Inferior parietal cortex (tissue), 1 donor: ENCODE measurements around the gene LMBRD1.
"Not testable (repeated sequence)": the region's sequence is repeated elsewhere in the genome, so short reads cannot be mapped to it uniquely, and the experiment has no call there.

Source experiments
- DNase-seq: peaks from one replicate; pipeline ENCODE4 v3.0.0-alpha.2; 2016; ENCODE audit errors: extremely low spot score

LMBRD1 gene

GRCh38 chr6:69732640-69733039 is 64.2 kb downstream of the LMBRD1 start:
- peak; percentile 62 for DNase-seq

- no peak for DNase-seq
Measured at GRCh38 chr6:69732045-69732444, 64.8 kb downstream of the LMBRD1 start.

- peak; percentile 55 for DNase-seq
Measured at GRCh38 chr6:69729870-69730449, 66.8 kb downstream of the LMBRD1 start.

GRCh38 chr6:69722683-69723082 is 74.1 kb downstream of the LMBRD1 start:
- DNase-seq = no peak

- DNase-seq = no peak
Measured at GRCh38 chr6:69719602-69720193, 77.1 kb downstream of the LMBRD1 start.

GRCh38 chr6:69706724-69707123 is 90.1 kb downstream of the LMBRD1 start:
- DNase-seq = no peak

- DNase-seq = no peak
Measured at GRCh38 chr6:69705954-69706353, 90.9 kb downstream of the LMBRD1 start.

- no peak for DNase-seq
Measured at GRCh38 chr6:69704916-69705315, 91.9 kb downstream of the LMBRD1 start.

- no peak for DNase-seq
Measured at GRCh38 chr6:69699655-69700054, 97.2 kb downstream of the LMBRD1 start.

GRCh38 chr6:69696273-69696672 is 100.5 kb downstream of the LMBRD1 start:
- no peak for DNase-seq

- DNase-seq = no peak
Measured at GRCh38 chr6:69693762-69694161, 103.0 kb downstream of the LMBRD1 start.

- no peak for DNase-seq
Measured at GRCh38 chr6:69690986-69691385, 105.8 kb downstream of the LMBRD1 start.

GRCh38 chr6:69680302-69680701 is 116.5 kb downstream of the LMBRD1 start:
- no peak for DNase-seq

- no peak for DNase-seq
Measured at GRCh38 chr6:69673298-69673697, 123.5 kb downstream of the LMBRD1 start.

- DNase-seq = no peak
Measured at GRCh38 chr6:69668916-69669315, 127.9 kb downstream of the LMBRD1 start.

- not testable (repeated sequence) for DNase-seq
Measured at GRCh38 chr6:69666779-69667178, 130.0 kb downstream of the LMBRD1 start.

- no peak for DNase-seq
Measured at GRCh38 chr6:69665437-69665836, 131.4 kb downstream of the LMBRD1 start.

- no peak for DNase-seq
Measured at GRCh38 chr6:69664551-69664950, 132.3 kb downstream of the LMBRD1 start.

GRCh38 chr6:69663215-69663614 is 133.6 kb downstream of the LMBRD1 start:
- no peak for DNase-seq

- no peak for DNase-seq
Measured at GRCh38 chr6:69650703-69651102, 146.1 kb downstream of the LMBRD1 start.

GRCh38 chr6:69647726-69648125 is 149.1 kb downstream of the LMBRD1 start:
- no peak for DNase-seq

- no peak for DNase-seq
Measured at GRCh38 chr6:69643688-69644087, 153.1 kb downstream of the LMBRD1 start.

- no peak for DNase-seq
Measured at GRCh38 chr6:69632932-69633331, 163.9 kb downstream of the LMBRD1 start.
